Left lung (tissue), 10 donors: Measurements from ENCODE around the gene ARRB2. TPM values are rescaled to one million over a fixed set of nuclear protein-coding genes. Genes with fewer than 3 reads are reported as not detected.
A peak's percentile ranks its signal among the peaks of the same experiment; 100 is the strongest.

Experiments used
- ATAC-seq: fragments of 200-7000 bp; cut with Tn5 transposase; one replicate; pipeline ENCODE4 v1.9.1; 2020; ENCODE audit warnings: moderate library complexity
- DNase-seq, 4 donors: peaks; one replicate each; pipeline ENCODE4 v3.0.0-alpha.2; 2013 to 2020
- H3K27ac ChIP-seq, 2 donors: fragments of 200-600 bp; sonication (generic) in 1 of 2; one replicate each; pipeline versions ENCODE4 v1.5.0 to v1.8.0; 2020 to 2021
- H3K27me3 ChIP-seq, 2 donors: fragments of 200-600 bp; sonication (generic) in 1 of 2; one replicate each; pipeline versions ENCODE4 v1.5.0 to v1.8.0; 2020 to 2021
- H3K36me3 ChIP-seq, 2 donors: fragments of 200-600 bp; sonication (generic) in 1 of 2; one replicate each; pipeline versions ENCODE4 v1.5.0 to v1.8.0; 2020 to 2021
- H3K4me1 ChIP-seq, 2 donors: fragments of 200-600 bp; one replicate each; pipeline ENCODE4 v1.8.0; 2021
- H3K4me3 ChIP-seq, 2 donors: fragments of 200-600 bp; sonication (generic) in 1 of 2; one replicate each; pipeline versions ENCODE4 v1.5.0 to v1.8.0; 2020 to 2021; ENCODE audit warnings: mild to moderate bottlenecking in 1 of 2
- H3K9me3 ChIP-seq, 2 donors: fragments of 200-600 bp; sonication (generic) in 1 of 2; one replicate each; pipeline versions ENCODE4 v1.5.0 to v1.8.0; 2020 to 2021
- CTCF ChIP-seq, 2 donors: fragments of 200-600 bp; sonication (generic) in 1 of 2; IDR thresholded peaks; one replicate each; pipeline versions ENCODE4 v1.5.0 to v1.8.0; 2021; ENCODE audit warnings: antibody characterized with exemption in 2 of 2
- intact Hi-C, 2 donors: fragments of 100-400 bp; cut with DNase I; formaldehyde crosslinking; loops; one replicate each; pipeline versions ENCODE4 v1.11.2 to v1.14.2; 2022
- polyA plus RNA-seq, 6 donors: library from polyadenylated mRNA; unstranded; fragments of 120-200 nt; gene quantifications; one replicate each; pipeline ENCODE4 v1.2.1, GENCODE V29; 2013; ENCODE audit not compliant: insufficient read length in 6 of 6
- total RNA-seq, 2 donors: library from RNA; stranded (reverse); fragmentation: NEBNext Ultra II Directional; extraction: Animal tissue kit (Norgen Biotek cat#: 25700); gene quantifications; one replicate each; pipeline ENCODE4 v1.2.1, GENCODE V29; 2021
- donor health status: DM: no; HTN: yes; CAD: no.
- donor health status: DM: no; HTN: no; CAD: no.

The ARRB2 gene
- total and polyA plus RNA-seq, 8 donors: 41.3 to 240 (median 48.9) TPM

DNA sequence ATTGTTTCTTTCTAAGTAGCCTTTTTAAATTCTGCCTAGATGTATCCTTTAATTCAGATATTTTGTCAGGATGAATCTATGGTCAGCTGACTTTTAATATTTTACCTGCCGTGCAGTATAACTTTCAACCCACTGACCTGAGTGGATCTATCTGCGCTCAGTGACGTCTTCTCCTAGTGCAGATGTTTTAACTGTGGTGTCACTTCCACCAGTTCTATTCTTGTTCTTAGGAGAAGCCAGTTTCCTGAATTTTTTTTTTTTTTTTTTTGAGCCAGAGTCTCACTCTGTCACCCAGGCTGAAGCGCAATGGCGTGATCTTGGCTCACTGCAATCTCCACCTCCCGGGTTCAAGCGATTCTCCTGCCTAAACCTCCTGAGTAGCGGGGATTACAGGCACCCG, 56.3 kb downstream of the ARRB2 start:
- peak; percentile 39 for ATAC-seq

DNA sequence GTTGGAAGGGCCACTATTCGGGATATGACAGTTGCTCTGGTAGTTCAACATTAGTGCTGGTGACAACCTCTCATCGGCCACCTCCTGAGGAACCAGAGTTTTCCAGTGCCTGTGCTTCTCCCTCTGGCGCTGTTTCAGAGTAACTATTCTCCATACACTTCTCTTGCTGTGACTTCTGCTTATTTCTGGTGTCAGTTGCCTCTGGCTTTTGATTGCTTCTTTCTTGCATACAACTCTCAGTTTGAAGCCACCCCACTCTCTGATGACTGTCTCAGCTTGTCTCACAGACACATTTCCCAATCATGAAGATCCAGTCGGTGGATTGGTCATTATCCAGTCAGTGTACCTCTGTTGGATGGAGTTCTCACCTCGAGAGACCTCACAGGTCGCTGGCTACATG, 57.9 kb downstream of the ARRB2 start:
- peak; percentile 12 for ATAC-seq
- no peak for TF ChIP-seq CTCF (IDR thresholded peaks at IDR 0.05)
- H3K27ac ChIP-seq: peak overlapping the region in 1 of 2 donors; percentile 61

More for the DNA sequence above, 56.3 kb downstream of the ARRB2 start:
- H3K4me1 ChIP-seq: peaks cover 0 to 57% of the 10 kb centered on the region in 2 donors
- no peaks in the 10 kb centered on the region for H3K36me3 ChIP-seq
- H3K27ac ChIP-seq: peak overlapping the region; percentile 41 to 89
- no peak for DNase-seq
- intact Hi-C loops: no loop called here
- no peaks in the 10 kb centered on the region for H3K9me3 ChIP-seq
- H3K27me3 ChIP-seq: peaks cover 0 to 4% of the 10 kb centered on the region in 2 donors
- TF ChIP-seq CTCF (IDR thresholded peaks at IDR 0.05): no peak
- H3K4me3 ChIP-seq: no peak overlapping the region

GRCh38 chr17:4769628-4770027, 59.2 kb downstream of the ARRB2 start:
- intact Hi-C loops: no loop called here
- Histone ChIP-seq H3K4me3 (no peak overlapping the region), H3K36me3 (no peaks in the 10 kb centered on the region), H3K27me3 (peaks cover 0 to 28% of the 10 kb centered on the region in 2 donors), H3K9me3 (no peaks in the 10 kb centered on the region), H3K27ac (peak overlapping the region in 1 of 2 donors; percentile 57), H3K4me1 (peaks cover 0 to 47% of the 10 kb centered on the region in 2 donors)
- no peak for ATAC-seq
- TF ChIP-seq CTCF (IDR thresholded peaks at IDR 0.05): no peak
- DNase-seq: no peak

More for the DNA sequence above, 57.9 kb downstream of the ARRB2 start:
- no peak for DNase-seq
- peaks cover 0 to 57% of the 10 kb centered on the region in 2 donors for H3K4me1 ChIP-seq
- H3K36me3 ChIP-seq: no peaks in the 10 kb centered on the region
- H3K4me3 ChIP-seq: no peak overlapping the region
- peaks cover 0 to 18% of the 10 kb centered on the region in 2 donors for H3K27me3 ChIP-seq
- H3K9me3 ChIP-seq: no peaks in the 10 kb centered on the region
- intact Hi-C loops: no loop called here

Other genes with a start within 250 kb of the ARRB2 start
- 10 to 100 TPM; 36.7 to 52.4 TPM for gene SPNS2, start 211.8 kb upstream of the ARRB2 start, total RNA-seq
- gene SPNS2, start 211.8 kb upstream of the ARRB2 start, polyA plus RNA-seq: 10 to 100 TPM; 19.6 to 31.8 (median 24.0) TPM
- gene MYBBP1A, start 155.2 kb upstream of the ARRB2 start, total RNA-seq: 10 to 100 TPM; 34.7 to 53.8 TPM
- 10 to 100 TPM; 28.6 to 51.5 (median 40.6) TPM for gene MYBBP1A, start 155.2 kb upstream of the ARRB2 start, polyA plus RNA-seq
- gene GGT6, start 150.1 kb upstream of the ARRB2 start, total RNA-seq: 10 to 100 TPM in 1 of 2 donors, 1 to 10 TPM in 1; 1.8 to 17.4 TPM
- gene GGT6, start 150.1 kb upstream of the ARRB2 start, polyA plus RNA-seq: 1 to 10 TPM; 4.9 to 9.9 (median 6.4) TPM
- gene SMTNL2, start 126.1 kb upstream of the ARRB2 start, total RNA-seq: 1 to 10 TPM; 5.5 to 5.7 TPM
- 10 to 100 TPM; 17.0 to 25.8 (median 22.8) TPM for gene SMTNL2, start 126.1 kb upstream of the ARRB2 start, polyA plus RNA-seq
- 1 to 10 TPM in 1 of 2 donors, under 1 TPM in 1; 0.15 to 4.8 TPM for gene ALOX15, start 69.0 kb upstream of the ARRB2 start, total RNA-seq
- 1 to 10 TPM; 2.8 to 4.6 (median 3.4) TPM for gene ALOX15, start 69.0 kb upstream of the ARRB2 start, polyA plus RNA-seq
- gene PELP1, start 6.5 kb upstream of the ARRB2 start, total RNA-seq: 10 to 100 TPM; 42.2 to 48.8 TPM
- 10 to 100 TPM; 45.9 to 55.1 (median 46.7) TPM for gene PELP1, start 6.5 kb upstream of the ARRB2 start, polyA plus RNA-seq
- 10 to 100 TPM; 22.6 to 23.6 TPM for gene MED11, start 20.8 kb downstream of the ARRB2 start, total RNA-seq
- 10 to 100 TPM; 19.9 to 26.5 (median 22.9) TPM for gene MED11, start 20.8 kb downstream of the ARRB2 start, polyA plus RNA-seq
- gene ZMYND15, start 29.2 kb downstream of the ARRB2 start, total RNA-seq: 1 to 10 TPM; 4.1 to 5.2 TPM
- gene ZMYND15, start 29.2 kb downstream of the ARRB2 start, polyA plus RNA-seq: under 1 TPM; 0.34 to 0.84 (median 0.51) TPM
- gene CXCL16, start 29.3 kb downstream of the ARRB2 start, total RNA-seq: 100 to 1,000 TPM; 122 to 147 TPM
- 10 to 100 TPM; 14.2 to 20.8 (median 15.2) TPM for gene CXCL16, start 29.3 kb downstream of the ARRB2 start, polyA plus RNA-seq
- not detected for gene TM4SF5, start 61.3 kb downstream of the ARRB2 start, total RNA-seq
- gene TM4SF5, start 61.3 kb downstream of the ARRB2 start, polyA plus RNA-seq: not detected
- gene VMO1, start 75.7 kb downstream of the ARRB2 start, total RNA-seq: 1 to 10 TPM; 2.1 to 6.0 TPM
- gene VMO1, start 75.7 kb downstream of the ARRB2 start, polyA plus RNA-seq: 1 to 10 TPM in 1 of 6 donors, under 1 TPM in 5; 0.22 to 1.0 (median 0.34) TPM
- gene GLTPD2, start 78.3 kb downstream of the ARRB2 start, total RNA-seq: not detected
- 1 to 10 TPM in 3 of 6 donors, under 1 TPM in 3; 0.59 to 1.5 (median 0.99) TPM for gene GLTPD2, start 78.3 kb downstream of the ARRB2 start, polyA plus RNA-seq
- gene PSMB6, start 85.5 kb downstream of the ARRB2 start, total RNA-seq: 100 to 1,000 TPM; 102 to 129 TPM
- gene PSMB6, start 85.5 kb downstream of the ARRB2 start, polyA plus RNA-seq: 100 to 1,000 TPM in 3 of 6 donors, 10 to 100 TPM in 3; 91.9 to 113 (median 99.6) TPM
- 10 to 100 TPM; 30.0 to 34.7 TPM for gene PLD2, start 96.5 kb downstream of the ARRB2 start, total RNA-seq
- 10 to 100 TPM; 57.5 to 70.0 (median 61.8) TPM for gene PLD2, start 96.5 kb downstream of the ARRB2 start, polyA plus RNA-seq
- gene MINK1, start 122.7 kb downstream of the ARRB2 start, total RNA-seq: 10 to 100 TPM; 84.1 to 85.4 TPM
- 10 to 100 TPM; 53.5 to 77.7 (median 64.0) TPM for gene MINK1, start 122.7 kb downstream of the ARRB2 start, polyA plus RNA-seq
- gene C17orf107, start 188.9 kb downstream of the ARRB2 start, total RNA-seq: 1 to 10 TPM; 2.0 to 5.3 TPM
- gene C17orf107, start 188.9 kb downstream of the ARRB2 start, polyA plus RNA-seq: 1 to 10 TPM in 2 of 6 donors, under 1 TPM in 4; 0.63 to 1.5 (median 0.82) TPM
- gene CHRNE, start 192.5 kb downstream of the ARRB2 start, total RNA-seq: 1 to 10 TPM; 2.9 to 4.9 TPM
- gene CHRNE, start 192.5 kb downstream of the ARRB2 start, polyA plus RNA-seq: 1 to 10 TPM in 1 of 6 donors, under 1 TPM in 5; 0.56 to 1.5 (median 0.83) TPM
- gene GP1BA, start 221.6 kb downstream of the ARRB2 start, total RNA-seq: under 1 TPM; 0.31 to 0.96 TPM
- 1 to 10 TPM; 2.8 to 3.7 (median 3.5) TPM for gene GP1BA, start 221.6 kb downstream of the ARRB2 start, polyA plus RNA-seq
- gene SLC25A11, start 229.4 kb downstream of the ARRB2 start, total RNA-seq: 10 to 100 TPM; 58.6 to 70.5 TPM
- 10 to 100 TPM; 38.4 to 56.2 (median 46.9) TPM for gene SLC25A11, start 229.4 kb downstream of the ARRB2 start, polyA plus RNA-seq
- gene RNF167, start 229.6 kb downstream of the ARRB2 start, total RNA-seq: 100 to 1,000 TPM; 102 to 108 TPM
- 100 to 1,000 TPM; 101 to 126 (median 119) TPM for gene RNF167, start 229.6 kb downstream of the ARRB2 start, polyA plus RNA-seq
- gene PFN1, start 237.9 kb downstream of the ARRB2 start, total RNA-seq: 100 to 1,000 TPM; 619 to 987 TPM
- 100 to 1,000 TPM; 337 to 506 (median 415) TPM for gene PFN1, start 237.9 kb downstream of the ARRB2 start, polyA plus RNA-seq
- 10 to 100 TPM; 15.0 to 15.9 TPM for gene ENO3, start 240.5 kb downstream of the ARRB2 start, total RNA-seq
- 10 to 100 TPM; 10.7 to 22.4 (median 15.6) TPM for gene ENO3, start 240.5 kb downstream of the ARRB2 start, polyA plus RNA-seq